ENCODE measurements around the gene MYO1D.

Gene MYO1D

GRCh38 chr17:32444301-32445073 lies 432.4 kb downstream of the MYO1D start, which contains the start of gene PSMD11:
Gene PSMD11 (plus strand): TSS chr17:32444510. CDS start chr17:32444524, 14 bp downstream.
- no peak for TF ChIP-seq TOX (CRISPR knock-in tag; IDR thresholded peaks at IDR 0.05; ENCODE audit: borderline replicate concordance)
- no peak for TF ChIP-seq CSRNP3 (CRISPR knock-in tag; IDR thresholded peaks at IDR 0.05)
- TF ChIP-seq ZNF8 (CRISPR knock-in tag; IDR thresholded peaks at IDR 0.05): no peak
- TF ChIP-seq, protein P1, sequence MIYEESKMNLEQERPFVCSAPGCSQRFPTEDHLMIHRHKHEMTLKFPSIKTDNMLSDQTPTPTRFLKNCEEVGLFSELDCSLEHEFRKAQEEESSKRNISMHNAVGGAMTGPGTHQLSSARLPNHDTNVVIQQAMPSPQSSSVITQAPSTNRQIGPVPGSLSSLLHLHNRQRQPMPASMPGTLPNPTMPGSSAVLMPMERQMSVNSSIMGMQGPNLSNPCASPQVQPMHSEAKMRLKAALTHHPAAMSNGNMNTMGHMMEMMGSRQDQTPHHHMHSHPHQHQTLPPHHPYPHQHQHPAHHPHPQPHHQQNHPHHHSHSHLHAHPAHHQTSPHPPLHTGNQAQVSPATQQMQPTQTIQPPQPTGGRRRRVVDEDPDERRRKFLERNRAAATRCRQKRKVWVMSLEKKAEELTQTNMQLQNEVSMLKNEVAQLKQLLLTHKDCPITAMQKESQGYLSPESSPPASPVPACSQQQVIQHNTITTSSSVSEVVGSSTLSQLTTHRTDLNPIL (CRISPR knock-in tag; IDR thresholded peaks at IDR 0.05; ENCODE audit: low read depth): no peak
- no peak for TF ChIP-seq ESRRG (CRISPR knock-in tag; IDR thresholded peaks at IDR 0.05)
- no peak for TF ChIP-seq RARB (CRISPR knock-in tag; IDR thresholded peaks at IDR 0.05)
- no peak for TF ChIP-seq TSHZ2 (CRISPR knock-in tag; IDR thresholded peaks at IDR 0.05)
- TF ChIP-seq CSDC2 (CRISPR knock-in tag; IDR thresholded peaks at IDR 0.05): no peak
- TF ChIP-seq, protein P2, sequence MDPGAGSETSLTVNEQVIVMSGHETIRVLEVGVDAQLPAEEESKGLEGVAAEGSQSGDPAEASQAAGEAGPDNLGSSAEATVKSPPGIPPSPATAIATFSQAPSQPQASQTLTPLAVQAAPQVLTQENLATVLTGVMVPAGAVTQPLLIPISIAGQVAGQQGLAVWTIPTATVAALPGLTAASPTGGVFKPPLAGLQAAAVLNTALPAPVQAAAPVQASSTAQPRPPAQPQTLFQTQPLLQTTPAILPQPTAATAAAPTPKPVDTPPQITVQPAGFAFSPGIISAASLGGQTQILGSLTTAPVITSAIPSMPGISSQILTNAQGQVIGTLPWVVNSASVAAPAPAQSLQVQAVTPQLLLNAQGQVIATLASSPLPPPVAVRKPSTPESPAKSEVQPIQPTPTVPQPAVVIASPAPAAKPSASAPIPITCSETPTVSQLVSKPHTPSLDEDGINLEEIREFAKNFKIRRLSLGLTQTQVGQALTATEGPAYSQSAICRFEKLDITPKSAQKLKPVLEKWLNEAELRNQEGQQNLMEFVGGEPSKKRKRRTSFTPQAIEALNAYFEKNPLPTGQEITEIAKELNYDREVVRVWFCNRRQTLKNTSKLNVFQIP (CRISPR knock-in tag; IDR thresholded peaks at IDR 0.05; ENCODE audit: borderline replicate concordance, low read depth): no peak
- no peak for TF ChIP-seq ARNTL (CRISPR knock-in tag; IDR thresholded peaks at IDR 0.05; ENCODE audit: borderline replicate concordance, low read depth)
- no peak for TF ChIP-seq PPARA (CRISPR knock-in tag; IDR thresholded peaks at IDR 0.05; ENCODE audit: borderline replicate concordance)
- no peak for TF ChIP-seq ZFP30 (CRISPR knock-in tag; IDR thresholded peaks at IDR 0.05)
- no peak for TF ChIP-seq GLIS3 (CRISPR knock-in tag; IDR thresholded peaks at IDR 0.05)
- TF ChIP-seq BACH2 (CRISPR knock-in tag; IDR thresholded peaks at IDR 0.05; ENCODE audit: borderline replicate concordance): no peak
- no peak for TF ChIP-seq ISL1 (CRISPR knock-in tag; IDR thresholded peaks at IDR 0.05)
- TF ChIP-seq ZNF565 (CRISPR knock-in tag; conservative IDR thresholded peaks at IDR 0.05; ENCODE audit: low read depth): no peak
- no peak for TF ChIP-seq ZFP3 (CRISPR knock-in tag; IDR thresholded peaks at IDR 0.05)
- TF ChIP-seq ZNF70 (CRISPR knock-in tag; IDR thresholded peaks at IDR 0.05): no peak
- TF ChIP-seq, protein P3, sequence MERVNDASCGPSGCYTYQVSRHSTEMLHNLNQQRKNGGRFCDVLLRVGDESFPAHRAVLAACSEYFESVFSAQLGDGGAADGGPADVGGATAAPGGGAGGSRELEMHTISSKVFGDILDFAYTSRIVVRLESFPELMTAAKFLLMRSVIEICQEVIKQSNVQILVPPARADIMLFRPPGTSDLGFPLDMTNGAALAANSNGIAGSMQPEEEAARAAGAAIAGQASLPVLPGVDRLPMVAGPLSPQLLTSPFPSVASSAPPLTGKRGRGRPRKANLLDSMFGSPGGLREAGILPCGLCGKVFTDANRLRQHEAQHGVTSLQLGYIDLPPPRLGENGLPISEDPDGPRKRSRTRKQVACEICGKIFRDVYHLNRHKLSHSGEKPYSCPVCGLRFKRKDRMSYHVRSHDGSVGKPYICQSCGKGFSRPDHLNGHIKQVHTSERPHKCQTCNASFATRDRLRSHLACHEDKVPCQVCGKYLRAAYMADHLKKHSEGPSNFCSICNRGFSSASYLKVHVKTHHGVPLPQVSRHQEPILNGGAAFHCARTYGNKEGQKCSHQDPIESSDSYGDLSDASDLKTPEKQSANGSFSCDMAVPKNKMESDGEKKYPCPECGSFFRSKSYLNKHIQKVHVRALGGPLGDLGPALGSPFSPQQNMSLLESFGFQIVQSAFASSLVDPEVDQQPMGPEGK (CRISPR knock-in tag; IDR thresholded peaks at IDR 0.05; ENCODE audit: borderline replicate concordance): no peak
- ATAC-seq: peak; percentile 95

GRCh38 chr17:32443827-32444300 lies 433.1 kb downstream of the MYO1D start:
- peak; percentile 26 for ATAC-seq
- TF ChIP-seq ISL1 (CRISPR knock-in tag; IDR thresholded peaks at IDR 0.05): no peak
- no peak for TF ChIP-seq RARB (CRISPR knock-in tag; IDR thresholded peaks at IDR 0.05)
- TF ChIP-seq TCF4 (CRISPR knock-in tag; IDR thresholded peaks at IDR 0.05; ENCODE audit: borderline replicate concordance): no peak
- no peak for TF ChIP-seq TOX (CRISPR knock-in tag; IDR thresholded peaks at IDR 0.05; ENCODE audit: borderline replicate concordance)
- TF ChIP-seq, protein P3 (CRISPR knock-in tag; IDR thresholded peaks at IDR 0.05; ENCODE audit: borderline replicate concordance): no peak
- TF ChIP-seq GLIS3 (CRISPR knock-in tag; IDR thresholded peaks at IDR 0.05): no peak
- no peak for TF ChIP-seq OSR1 (CRISPR knock-in tag; IDR thresholded peaks at IDR 0.05)
- TF ChIP-seq CSDC2 (CRISPR knock-in tag; IDR thresholded peaks at IDR 0.05): no peak
- TF ChIP-seq, protein P1 (CRISPR knock-in tag; IDR thresholded peaks at IDR 0.05; ENCODE audit: low read depth): no peak
- TF ChIP-seq ZFP3 (CRISPR knock-in tag; IDR thresholded peaks at IDR 0.05): no peak
- no peak for TF ChIP-seq ESRRG (CRISPR knock-in tag; IDR thresholded peaks at IDR 0.05)
- no peak for TF ChIP-seq ZNF8 (CRISPR knock-in tag; IDR thresholded peaks at IDR 0.05)
- TF ChIP-seq SNAI2 (CRISPR knock-in tag; IDR thresholded peaks at IDR 0.05): no peak
- no peak for TF ChIP-seq CSRNP3 (CRISPR knock-in tag; IDR thresholded peaks at IDR 0.05)
- no peak for TF ChIP-seq ZNF70 (CRISPR knock-in tag; IDR thresholded peaks at IDR 0.05)
- TF ChIP-seq ZC3H10 (CRISPR knock-in tag; IDR thresholded peaks at IDR 0.05): no peak
- TF ChIP-seq ARNTL (CRISPR knock-in tag; IDR thresholded peaks at IDR 0.05; ENCODE audit: borderline replicate concordance, low read depth): no peak
- TF ChIP-seq PPARA (CRISPR knock-in tag; IDR thresholded peaks at IDR 0.05; ENCODE audit: borderline replicate concordance): no peak
- no peak for TF ChIP-seq ZNF565 (CRISPR knock-in tag; conservative IDR thresholded peaks at IDR 0.05; ENCODE audit: low read depth)
